D721Med (cell line): ENCODE data around the gene LENG9.

Source experiments
- DNase-seq: peaks from one replicate; pipeline ENCODE4 v3.0.0; 2011; ENCODE audit warnings: low spot score; ENCODE audit not compliant: insufficient read length
- FAIRE-seq: peaks from 2 replicates; lab custom pipeline; 2011; peaks lifted over from hg19 to GRCh38; lab: Jason Lieb, UNC
- TF ChIP-seq, protein P1 (sequence below): IDR thresholded peaks from 2 replicates; pipeline ENCODE4 v1.5.1; 2012; ENCODE audit warnings: mild to moderate bottlenecking, control low read depth; ENCODE audit not compliant: insufficient read depth; ENCODE audit errors: missing control alignments

The LENG9 gene

DNA sequence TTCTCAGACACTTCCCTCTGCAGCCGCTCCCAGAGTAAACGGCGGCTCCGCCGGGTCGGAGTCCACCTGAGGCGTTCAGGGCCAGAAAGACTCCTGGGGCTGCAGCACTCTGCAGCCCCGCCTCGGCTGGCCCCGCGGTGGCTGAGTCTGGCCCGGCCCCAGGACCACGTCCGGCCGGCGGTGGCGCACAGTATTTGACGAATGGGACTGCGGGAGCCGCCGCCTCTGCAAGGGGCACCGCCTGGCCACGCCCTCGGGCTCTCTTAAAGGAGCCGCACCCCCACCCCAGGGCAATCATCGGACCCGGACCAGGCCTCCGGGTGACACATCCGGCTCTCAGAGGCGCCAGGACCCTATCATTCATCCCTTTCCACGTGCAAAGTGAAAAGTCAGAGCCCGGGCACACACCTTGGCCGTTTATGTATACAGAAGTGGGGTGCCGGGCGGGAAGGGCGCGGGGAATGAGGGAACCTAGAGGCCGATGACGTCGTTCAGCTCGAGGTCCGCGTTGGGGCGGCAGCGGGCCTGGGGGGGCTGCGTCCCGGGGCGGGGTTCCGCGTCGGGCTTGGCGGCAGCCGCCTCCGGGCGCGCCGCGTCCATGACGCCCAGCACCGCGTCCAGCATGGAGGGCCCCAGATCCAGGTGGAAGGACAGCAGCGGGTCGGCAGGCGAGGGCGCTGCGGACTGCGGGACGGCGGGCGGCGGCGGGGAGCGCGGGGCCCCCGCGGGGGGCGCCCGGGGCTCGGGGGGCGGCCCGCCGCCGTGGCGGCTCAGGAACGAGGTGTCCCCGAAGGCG lies 1.2 kb upstream of the LENG9 start:
- FAIRE-seq = no peak
- peak; percentile 81 for DNase-seq
- TF ChIP-seq, protein P1, sequence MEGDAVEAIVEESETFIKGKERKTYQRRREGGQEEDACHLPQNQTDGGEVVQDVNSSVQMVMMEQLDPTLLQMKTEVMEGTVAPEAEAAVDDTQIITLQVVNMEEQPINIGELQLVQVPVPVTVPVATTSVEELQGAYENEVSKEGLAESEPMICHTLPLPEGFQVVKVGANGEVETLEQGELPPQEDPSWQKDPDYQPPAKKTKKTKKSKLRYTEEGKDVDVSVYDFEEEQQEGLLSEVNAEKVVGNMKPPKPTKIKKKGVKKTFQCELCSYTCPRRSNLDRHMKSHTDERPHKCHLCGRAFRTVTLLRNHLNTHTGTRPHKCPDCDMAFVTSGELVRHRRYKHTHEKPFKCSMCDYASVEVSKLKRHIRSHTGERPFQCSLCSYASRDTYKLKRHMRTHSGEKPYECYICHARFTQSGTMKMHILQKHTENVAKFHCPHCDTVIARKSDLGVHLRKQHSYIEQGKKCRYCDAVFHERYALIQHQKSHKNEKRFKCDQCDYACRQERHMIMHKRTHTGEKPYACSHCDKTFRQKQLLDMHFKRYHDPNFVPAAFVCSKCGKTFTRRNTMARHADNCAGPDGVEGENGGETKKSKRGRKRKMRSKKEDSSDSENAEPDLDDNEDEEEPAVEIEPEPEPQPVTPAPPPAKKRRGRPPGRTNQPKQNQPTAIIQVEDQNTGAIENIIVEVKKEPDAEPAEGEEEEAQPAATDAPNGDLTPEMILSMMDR = no peak

GRCh38 chr19:54464044-54464629 lies 559 bp upstream of the LENG9 start:
- TF ChIP-seq, protein P1 = no peak
- FAIRE-seq (no peak), DNase-seq (no peak)

DNA sequence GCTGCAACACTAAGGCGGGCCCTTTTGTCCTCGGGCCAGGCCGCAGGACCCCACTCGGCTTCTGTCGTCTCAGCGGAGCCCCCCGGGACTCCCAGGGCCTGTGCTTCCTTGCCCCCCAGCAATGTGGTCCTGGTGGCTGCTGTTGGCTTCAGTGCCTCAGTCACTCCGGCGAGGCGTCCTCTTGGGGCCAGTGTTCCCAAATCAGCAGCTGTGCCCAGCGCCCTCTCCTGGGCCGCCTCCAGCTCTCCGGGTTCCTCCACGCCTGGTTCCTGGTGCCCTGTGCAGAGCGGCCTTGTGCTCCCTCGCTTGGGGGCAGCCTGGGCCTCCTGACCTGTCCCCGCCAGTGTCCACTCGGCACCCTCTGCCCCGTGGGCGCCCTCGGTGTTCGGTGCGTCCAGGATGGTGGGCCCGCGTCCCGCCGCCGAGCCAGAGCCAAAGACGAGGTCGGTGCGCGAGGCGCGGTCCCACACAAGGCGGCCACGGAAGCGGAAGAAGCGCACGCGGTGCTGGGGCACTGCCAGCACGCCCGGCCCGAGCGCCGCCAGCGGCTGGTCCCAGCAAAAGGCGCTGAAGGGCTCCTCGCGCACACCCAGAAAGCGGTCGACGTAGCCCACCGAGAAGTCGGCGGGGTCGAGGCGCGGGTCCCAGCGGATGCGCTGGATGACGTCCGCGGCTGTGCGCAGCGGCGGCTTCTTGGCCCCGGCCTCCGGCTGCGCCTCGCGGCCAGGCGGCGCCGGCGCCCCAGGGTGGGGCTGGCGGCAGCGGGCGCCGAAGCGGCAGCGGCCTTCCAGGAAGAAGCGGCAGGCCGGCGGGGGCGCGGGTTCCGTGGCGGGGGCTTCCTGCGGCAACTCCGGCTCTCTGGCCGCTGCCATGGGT lies 685 bp downstream of the LENG9 start:
- TF ChIP-seq, protein P1 = peak; percentile 39
- no peak for DNase-seq
- no peak for FAIRE-seq

GRCh38 chr19:54462047-54462654 lies 1.4 kb downstream of the LENG9 start:
- FAIRE-seq (no peak), DNase-seq (no peak)
- TF ChIP-seq, protein P1 = no peak

DNA sequence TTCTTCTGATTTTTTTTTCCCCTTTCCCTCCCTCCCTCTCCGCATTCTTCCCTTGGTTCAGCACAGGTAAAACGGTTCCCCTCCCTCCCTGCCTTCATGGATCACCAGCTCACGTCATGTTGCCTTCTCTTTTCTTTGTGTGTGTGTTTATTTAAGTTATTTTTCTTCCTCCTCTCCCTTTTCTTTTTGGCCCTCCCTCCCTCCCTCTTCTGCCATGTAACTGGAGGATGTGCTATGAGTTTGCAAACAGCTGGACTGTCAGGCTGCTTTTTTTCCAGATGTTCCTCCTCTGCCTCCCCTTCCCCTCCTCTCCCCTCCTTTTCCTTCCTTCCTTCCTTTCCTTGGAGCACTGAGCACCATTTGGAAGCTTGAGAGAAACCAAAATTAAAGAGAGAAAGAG lies 2.0 kb downstream of the LENG9 start:
- DNase-seq (no peak), FAIRE-seq (no peak)

GRCh38 chr19:54461210-54461609 lies 2.4 kb downstream of the LENG9 start:
- DNase-seq (no peak), FAIRE-seq (no peak)
- TF ChIP-seq, protein P1 = no peak

More for the DNA sequence above, 2.0 kb downstream of the LENG9 start:
- TF ChIP-seq, protein P1 = no peak
